ENCODE results near the gene SH3RF3.

Gene SH3RF3

GRCh38 chr2:109139002-109139401, 10.0 kb downstream of the SH3RF3 start:
- TF ChIP-seq CTCF (IDR thresholded peaks at IDR 0.05; ENCODE audit: insufficient read depth, low read length, missing control alignments): no peak
- DNase-seq (ENCODE audit: low read depth, low spot score): no peak
- CTCF ChIA-PET: interaction anchor here (1.0 to 1.9 kb wide), 3 partner anchors 9 to 371 kb away, joined by 3 to 4 read pairs (median 3); no protein-coding TSS in a partner anchor
- POLR2A ChIA-PET: interaction anchor here (0.6 kb wide), 1 partner anchor 308 kb away, joined by 4 read pairs; no protein-coding TSS in a partner anchor
- no peak overlapping the region for H3K4me3 ChIP-seq (ENCODE audit: low read depth, low read length)

GRCh38 chr2:109139865-109140396, 10.9 kb downstream of the SH3RF3 start:
- POLR2A ChIA-PET: no interaction called here

GRCh38 chr2:109141006-109141600, 12.1 kb downstream of the SH3RF3 start:
- no peak for DNase-seq (ENCODE audit: low read depth, low spot score)
- no peak for TF ChIP-seq CTCF (IDR thresholded peaks at IDR 0.05; ENCODE audit: insufficient read depth, low read length, missing control alignments)
- no peak overlapping the region for H3K4me3 ChIP-seq (ENCODE audit: low read depth, low read length)
- POLR2A ChIA-PET: no interaction called here
- CTCF ChIA-PET: no interaction called here

More at GRCh38 chr2:109139865-109140396, 10.9 kb downstream of the SH3RF3 start:
- TF ChIP-seq CTCF (IDR thresholded peaks at IDR 0.05; ENCODE audit: insufficient read depth, low read length, missing control alignments): no peak
- CTCF ChIA-PET: interaction anchor here (1.4 to 1.9 kb wide), 2 partner anchors 8 to 370 kb away, joined by 3 to 4 read pairs; no protein-coding TSS in a partner anchor
- no peak overlapping the region for H3K4me3 ChIP-seq (ENCODE audit: low read depth, low read length)
- DNase-seq (ENCODE audit: low read depth, low spot score): no peak

GRCh38 chr2:109141727-109142283, 12.8 kb downstream of the SH3RF3 start:
- POLR2A ChIA-PET: no interaction called here
- no peak for TF ChIP-seq CTCF (IDR thresholded peaks at IDR 0.05; ENCODE audit: insufficient read depth, low read length, missing control alignments)
- no peak for DNase-seq (ENCODE audit: low read depth, low spot score)
- CTCF ChIA-PET: no interaction called here
- H3K4me3 ChIP-seq (ENCODE audit: low read depth, low read length): no peak overlapping the region

- POLR2A ChIA-PET: no interaction called here
- TF ChIP-seq CTCF (IDR thresholded peaks at IDR 0.05; ENCODE audit: insufficient read depth, low read length, missing control alignments): no peak
- no peak overlapping the region for H3K4me3 ChIP-seq (ENCODE audit: low read depth, low read length)
- CTCF ChIA-PET: no interaction called here
- no peak for DNase-seq (ENCODE audit: low read depth, low spot score)
These were observed 13.6 kb downstream of the SH3RF3 start for GRCh38 chr2:109142416-109143210.

All from AG04449 (cell line).